CD4-positive, alpha-beta T cell (primary cell): ENCODE measurements around the gene SARNP. TPM values are rescaled to one million over a fixed set of nuclear protein-coding genes. Genes with fewer than 3 reads are reported as not detected.

Experiments used
- ATAC-seq: fragments of 200-7000 bp; cut with Tn5 transposase; one replicate; pipeline ENCODE4 v1.10.0; 2022; ENCODE audit warnings: mild to moderate bottlenecking; ENCODE audit not compliant: poor library complexity
- CTCF ChIA-PET: fragments of 350-600 bp; sonication (Branson Sonifier 250); formaldehyde crosslinking; loops from one replicate; lab custom pipeline; 2021; ENCODE audit warnings: antibody characterized with exemption, inconsistent platforms; lab: Charles Lee
- POLR2A ChIA-PET: fragments of 350-600 bp; sonication (Branson Sonifier 250); formaldehyde crosslinking; loops from one replicate; lab custom pipeline; 2021; ENCODE audit warnings: antibody characterized with exemption, inconsistent platforms; lab: Charles Lee
- DNase-seq, 14 experiments: peaks; one replicate each; pipeline ENCODE4 v3.0.0-alpha.2; 2013 to 2020; ENCODE audit warnings: mixed read lengths in 2 of 14
- H3K27ac ChIP-seq, 2 donors: one replicate each; pipeline versions ENCODE4 v1.5.1 to v1.7.0; 2013; ENCODE audit warnings: low read length in 2 of 2, low read depth in 1 of 2, mild to moderate bottlenecking in 1 of 2
- H3K27me3 ChIP-seq, 2 experiments: 1 replicate in 1 of 2; 2 replicates in 1 of 2; pipeline versions ENCODE4 v1.6.1 to v1.7.0; 2013; ENCODE audit warnings: low read length in 2 of 2, control low read depth in 1 of 2, mild to moderate bottlenecking in 1 of 2, moderate library complexity in 1 of 2; ENCODE audit not compliant: insufficient read depth in 2 of 2, control insufficient read depth in 1 of 2
- H3K36me3 ChIP-seq: one replicate; pipeline ENCODE4 v1.6.1; 2013; ENCODE audit warnings: low read length, control low read depth; ENCODE audit not compliant: insufficient read depth
- H3K4me1 ChIP-seq: one replicate; pipeline ENCODE4 v1.6.1; 2013; ENCODE audit warnings: low read length, control low read depth; ENCODE audit not compliant: insufficient read depth
- H3K4me3 ChIP-seq: one replicate; pipeline ENCODE4 v1.5.1; 2013; ENCODE audit warnings: mild to moderate bottlenecking, low read length, moderate library complexity
- H3K9me3 ChIP-seq, 2 experiments: 1 replicate in 1 of 2; 2 replicates in 1 of 2; pipeline versions ENCODE4 v1.6.1 to v1.7.0; 2013; ENCODE audit warnings: low read length in 2 of 2, mild to moderate bottlenecking in 2 of 2, control low read depth in 1 of 2, moderate library complexity in 1 of 2; ENCODE audit not compliant: control insufficient read depth in 1 of 2, insufficient read depth in 1 of 2
- H3K27ac Mint-ChIP-seq: one replicate; pipeline ENCODE4 v1.8.0; 2020; ENCODE audit warnings: mixed read lengths
- H3K27me3 Mint-ChIP-seq: one replicate; pipeline ENCODE4 v1.8.0; 2021; ENCODE audit warnings: mixed read lengths
- H3K36me3 Mint-ChIP-seq: one replicate; pipeline ENCODE4 v1.8.0; 2021; ENCODE audit warnings: low read depth, mixed read lengths
- H3K4me1 Mint-ChIP-seq: one replicate; pipeline ENCODE4 v1.8.0; 2021; ENCODE audit warnings: low read depth, mixed read lengths
- H3K4me3 Mint-ChIP-seq: one replicate; pipeline ENCODE4 v1.8.0; 2020; ENCODE audit warnings: mild to moderate bottlenecking, mixed read lengths
- H3K9me3 Mint-ChIP-seq: one replicate; pipeline ENCODE4 v1.8.0; 2020; ENCODE audit warnings: mixed read lengths
- CTCF ChIP-seq: fragments of 200-600 bp; IDR thresholded peaks from one replicate; pipeline ENCODE4 v1.8.0; 2022; ENCODE audit warnings: antibody characterized with exemption, mild to moderate bottlenecking
- intact Hi-C, 2 experiments: fragments of 100-400 bp; cut with DNase I in 1 of 2; cut with micrococcal nuclease in 1 of 2; formaldehyde crosslinking; loops; one replicate each; pipeline versions ENCODE4 v1.15.1 to v1.9.0; 2023 to 2025; cut with DNase I, micrococcal nuclease
- total RNA-seq, 174 experiments: library from RNA in 2 of 174; stranded (reverse) in 2 of 174; gene quantifications; one replicate each; pipeline ENCODE4 v1.2.3 and lab custom pipeline; 2021 to 2026

SARNP gene
- total RNA-seq, 2 experiments from 2014 or later = 38.2 to 38.6 TPM

GRCh38 chr12:55729819-55730818 is 87.4 kb downstream of the SARNP start:
- Histone ChIP-seq H3K27me3 (no peaks in the 10 kb centered on the region), H3K36me3 (peaks cover 5% of the 10 kb centered on the region), H3K27ac (peak overlapping the region; percentile 57 to 80), H3K9me3 (no peaks in the 10 kb centered on the region), H3K4me3 (peak overlapping the region; percentile 86), H3K4me1 (peaks cover 37% of the 10 kb centered on the region)
- DNase-seq (peak in 4 of 14 experiments; percentile 47 to 64 (median 57)), ATAC-seq (peak; percentile 50)
- Mint-ChIP-seq H3K9me3 (no peaks in the 10 kb centered on the region), H3K4me1 (peaks cover 41% of the 10 kb centered on the region), H3K36me3 (peaks cover 4% of the 10 kb centered on the region), H3K4me3 (peak overlapping the region; percentile 88), H3K27me3 (no peaks in the 10 kb centered on the region), H3K27ac (peak overlapping the region; percentile 81)
- peak; percentile 11 for TF ChIP-seq CTCF
- POLR2A ChIA-PET = interaction anchor here (0.6 to 2.8 kb wide), 24 partner anchors 8 to 388 kb away, joined by 3 to 35 read pairs (median 4); partner anchors contain the start of genes BLOC1S1, DNAJC14, ORMDL2 and PA2G4
- intact Hi-C loops = loop anchor here in 1 of 2 experiments (10.0 kb wide), 2 partner anchors 75 to 375 kb away; partner anchors contain the start of gene PA2G4
- CTCF ChIA-PET = interaction anchor here (0.6 to 2.8 kb wide), 6 partner anchors 8 to 67 kb away, joined by 3 to 24 read pairs (median 3); no protein-coding TSS in a partner anchor

GRCh38 chr12:55728939-55729818 is 88.3 kb downstream of the SARNP start, which contains the start of gene CD63:
CD63 (minus strand) TSS chr12:55729009; CDS start chr12:55728341, 668 bp downstream.
- H3K4me3 Mint-ChIP-seq = peak within 1 kb of the TSS; percentile 88
- Histone ChIP-seq H3K27me3 (no peaks in the 10 kb centered on the region), H3K27ac (peak within 1 kb of the TSS; percentile 57 to 80), H3K4me3 (peak within 1 kb of the TSS; percentile 86), H3K9me3 (no peaks in the 10 kb centered on the region), H3K4me1 (peaks cover 43% of the 10 kb centered on the region), H3K36me3 (peaks cover 7% of the 10 kb centered on the region)
- POLR2A ChIA-PET = interaction anchor here (0.6 to 2.8 kb wide), 23 partner anchors 9 to 388 kb away, joined by 3 to 35 read pairs (median 5); partner anchors contain the start of genes BLOC1S1, DNAJC14, ORMDL2 and PA2G4
- H3K27ac Mint-ChIP-seq = peak within 1 kb of the TSS; percentile 81
- intact Hi-C loops = no loop called here
- TF ChIP-seq CTCF = no peak
- ATAC-seq (peak; percentile 61), DNase-seq (peak in 11 of 14 experiments; percentile 33 to 78 (median 52))
- H3K9me3 Mint-ChIP-seq = no peaks in the 10 kb centered on the region
- H3K4me1 Mint-ChIP-seq = peaks cover 48% of the 10 kb centered on the region
- no peaks in the 10 kb centered on the region for H3K27me3 Mint-ChIP-seq
- CTCF ChIA-PET = interaction anchor here (0.9 to 2.8 kb wide), 5 partner anchors 9 to 68 kb away, joined by 3 to 24 read pairs (median 3); no protein-coding TSS in a partner anchor
- H3K36me3 Mint-ChIP-seq = peaks cover 10% of the 10 kb centered on the region
